HS-5 (cell line): Measurements from ENCODE around the gene TSPAN3.

Experiments used
- DNase-seq: peaks from one replicate; pipeline ENCODE4 v3.0.0-alpha.2; 2012; ENCODE audit warnings: low read depth

The TSPAN3 gene

GRCh38 chr15:77084436-77084835 is 13.5 kb upstream of the TSPAN3 start:
- no peak for DNase-seq

- no peak for DNase-seq
Observed at GRCh38 chr15:77083381-77084160, 12.7 kb upstream of the TSPAN3 start.

- no peak for DNase-seq
Observed at GRCh38 chr15:77081971-77082370, 11.1 kb upstream of the TSPAN3 start.

- DNase-seq: no peak
Observed at GRCh38 chr15:77076323-77076915, 5.5 kb upstream of the TSPAN3 start.

- DNase-seq: no peak
Observed at GRCh38 chr15:77075528-77075927, 4.6 kb upstream of the TSPAN3 start.

- DNase-seq: no peak
Observed at GRCh38 chr15:77074350-77074749, 3.4 kb upstream of the TSPAN3 start.

- DNase-seq: no peak
Observed at GRCh38 chr15:77071305-77072223, 655 bp upstream of the TSPAN3 start.

- DNase-seq: no peak
Observed at GRCh38 chr15:77070180-77070494, 772 bp downstream of the TSPAN3 start.

GRCh38 chr15:77069521-77070121 is 1.3 kb downstream of the TSPAN3 start:
- DNase-seq: no peak

GRCh38 chr15:77068633-77069032 is 2.3 kb downstream of the TSPAN3 start:
- DNase-seq: no peak

- no peak for DNase-seq
Observed at GRCh38 chr15:77067691-77068367, 3.1 kb downstream of the TSPAN3 start.

- DNase-seq: no peak
Observed at GRCh38 chr15:77066971-77067690, 3.8 kb downstream of the TSPAN3 start.

- no peak for DNase-seq
Observed at GRCh38 chr15:77064539-77065308, 6.2 kb downstream of the TSPAN3 start.

- no peak for DNase-seq
Observed at GRCh38 chr15:77064063-77064462, 6.8 kb downstream of the TSPAN3 start.

GRCh38 chr15:77063249-77063648 is 7.7 kb downstream of the TSPAN3 start:
- DNase-seq: no peak

- no peak for DNase-seq
Observed at GRCh38 chr15:77060546-77060945, 10.4 kb downstream of the TSPAN3 start.

- no peak for DNase-seq
Observed at GRCh38 chr15:77059786-77060361, 11.0 kb downstream of the TSPAN3 start.

- DNase-seq: no peak
Observed at GRCh38 chr15:77058468-77058867, 12.4 kb downstream of the TSPAN3 start.

- DNase-seq: no peak
Observed at GRCh38 chr15:77057685-77058084, 13.2 kb downstream of the TSPAN3 start.

GRCh38 chr15:77057072-77057471 is 13.8 kb downstream of the TSPAN3 start:
- no peak for DNase-seq
